Stimulated activated naive CD8-positive, alpha-beta T cell treated with anti-CD3 and anti-CD28 coated beads, Interleukin-15, Interleukin-2, amounts not matched to agents 100 U/mL and 50 U/mL, for 24 hours (primary cell): Measurements from ENCODE around the gene KDM8.
A peak's percentile ranks its signal among the peaks of the same experiment; 100 is the strongest.
"Not testable (repeated sequence)": the region's sequence is repeated elsewhere in the genome, so short reads cannot be mapped to it uniquely, and the experiment has no call there.

Source experiments
- ATAC-seq: fragments of 150-1000 bp; cut with Tn5 transposase; one replicate; pipeline ENCODE4 v1.10.0; 2021
- DNase-seq: peaks from one replicate; pipeline ENCODE4 v3.0.0; 2021

The KDM8 gene

GRCh38 chr16:27191352-27191924, 11.9 kb upstream of the KDM8 start:
- ATAC-seq = no peak
- DNase-seq = no peak

GRCh38 chr16:27193300-27193990, 9.9 kb upstream of the KDM8 start:
- ATAC-seq = no peak
- no peak for DNase-seq

- ATAC-seq (no peak), DNase-seq (no peak)
Measured at GRCh38 chr16:27195076-27195741, 8.1 kb upstream of the KDM8 start.

GRCh38 chr16:27195941-27196595, 7.3 kb upstream of the KDM8 start:
- no peak for DNase-seq
- peak; percentile 30 for ATAC-seq

GRCh38 chr16:27197004-27197403, 6.3 kb upstream of the KDM8 start:
- ATAC-seq (no peak), DNase-seq (no peak)

GRCh38 chr16:27198451-27199234, 4.7 kb upstream of the KDM8 start:
- no peak for ATAC-seq

GRCh38 chr16:27199235-27199586, 4.1 kb upstream of the KDM8 start:
- DNase-seq = no peak
- ATAC-seq = no peak

More at GRCh38 chr16:27198451-27199234, 4.7 kb upstream of the KDM8 start:
- no peak for DNase-seq

- ATAC-seq (no peak), DNase-seq (no peak)
Measured at GRCh38 chr16:27199736-27200135, 3.6 kb upstream of the KDM8 start.

- not testable (repeated sequence) for ATAC-seq
Measured at GRCh38 chr16:27200914-27201313, 2.4 kb upstream of the KDM8 start.

GRCh38 chr16:27202923-27203506, 311 bp upstream of the KDM8 start:
- peak; percentile 81 for ATAC-seq
- peak; percentile 91 for DNase-seq

More at GRCh38 chr16:27200914-27201313, 2.4 kb upstream of the KDM8 start:
- DNase-seq = not testable (repeated sequence)

- ATAC-seq (no peak), DNase-seq (no peak)
Measured at GRCh38 chr16:27204312-27204915, 1.1 kb downstream of the KDM8 start.

GRCh38 chr16:27205423-27206065, 2.2 kb downstream of the KDM8 start:
- no peak for DNase-seq
- no peak for ATAC-seq

GRCh38 chr16:27207121-27207520, 3.8 kb downstream of the KDM8 start:
- ATAC-seq, DNase-seq: not testable (repeated sequence)

- no peak for ATAC-seq
Measured at GRCh38 chr16:27208081-27208680, 4.9 kb downstream of the KDM8 start.

GRCh38 chr16:27208796-27209195, 5.5 kb downstream of the KDM8 start:
- ATAC-seq = no peak
- no peak for DNase-seq

More at GRCh38 chr16:27208081-27208680, 4.9 kb downstream of the KDM8 start:
- DNase-seq = no peak

- DNase-seq (no peak), ATAC-seq (no peak)
Measured at GRCh38 chr16:27209591-27209990, 6.3 kb downstream of the KDM8 start.

GRCh38 chr16:27210174-27210573, 6.8 kb downstream of the KDM8 start:
- ATAC-seq (no peak), DNase-seq (no peak)

- ATAC-seq = peak; percentile 37
- no peak for DNase-seq
Measured at GRCh38 chr16:27211026-27211425, 7.7 kb downstream of the KDM8 start.

- ATAC-seq (no peak), DNase-seq (no peak)
Measured at GRCh38 chr16:27214084-27214961, 11.0 kb downstream of the KDM8 start.
